NCI-H2196 treated with DMSO at 0.1 percent for 48 hours (cell line): Measurements from ENCODE around the gene PCAT7.
"Not testable (repeated sequence)": the region's sequence is repeated elsewhere in the genome, so short reads cannot be mapped to it uniquely, and the experiment has no call there.

Source experiments
- DNase-seq: peaks from one replicate; lab custom pipeline; 2025; ENCODE audit not compliant: unreplicated experiment; lab: John Stamatoyannopoulos, UW

PCAT7 gene

DNA sequence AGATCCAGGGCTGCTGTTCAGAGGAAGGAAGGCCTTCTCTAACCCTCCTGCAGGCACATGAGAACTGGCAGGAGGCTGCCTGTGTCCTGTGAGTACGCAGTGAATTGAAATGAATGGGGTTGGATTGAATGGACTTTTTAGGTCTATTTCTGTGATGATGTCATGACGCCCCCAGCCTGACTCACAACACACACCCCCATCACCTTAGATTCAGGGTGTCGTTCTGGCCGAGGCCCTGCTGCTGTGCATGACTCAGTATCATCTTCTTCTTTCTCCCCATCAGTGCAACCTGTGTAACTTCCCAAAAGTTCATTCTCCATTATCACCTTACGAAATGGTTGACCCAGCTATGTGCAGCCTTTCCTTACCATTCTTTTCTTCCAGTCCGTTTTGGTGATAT lies 5.4 kb downstream of the PCAT7 start:
- no peak for DNase-seq

DNA sequence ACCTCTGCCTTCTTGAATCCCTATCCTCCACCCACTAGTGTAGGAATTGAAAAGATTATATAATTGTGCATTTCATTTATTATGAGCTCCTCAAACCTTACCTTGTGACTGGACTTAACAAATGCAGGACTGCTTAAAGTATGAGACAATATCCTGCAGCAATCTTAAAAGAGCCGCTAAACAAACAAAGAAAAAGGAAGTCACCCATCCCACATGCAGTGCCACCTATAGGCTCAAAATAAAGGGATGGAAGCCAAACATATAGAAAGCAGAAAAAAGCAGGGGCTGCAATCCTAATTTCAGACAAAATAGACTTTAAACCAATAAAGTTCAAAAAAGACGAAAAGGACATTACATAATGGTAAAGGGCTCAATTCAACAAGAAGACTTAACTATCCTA lies 8.7 kb downstream of the PCAT7 start:
- DNase-seq = no peak

DNA sequence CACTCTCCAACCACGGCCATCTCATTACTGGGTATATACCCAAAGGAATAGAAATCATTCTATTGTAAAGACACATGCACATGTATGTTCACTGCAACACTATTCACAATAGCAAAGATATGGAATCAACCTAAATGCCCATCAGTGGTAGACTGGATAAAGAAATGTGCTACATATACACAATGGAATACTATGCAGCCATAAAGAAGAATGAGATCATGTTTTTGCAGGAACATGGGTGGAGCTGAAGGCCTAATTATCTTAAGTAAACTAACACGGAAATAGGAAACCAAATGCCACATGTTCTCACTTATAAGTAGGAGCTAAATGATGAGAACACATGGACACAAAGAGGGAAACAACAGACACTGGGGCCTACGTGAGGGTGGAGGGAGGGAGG lies 9.4 kb downstream of the PCAT7 start:
- DNase-seq = not testable (repeated sequence)

DNA sequence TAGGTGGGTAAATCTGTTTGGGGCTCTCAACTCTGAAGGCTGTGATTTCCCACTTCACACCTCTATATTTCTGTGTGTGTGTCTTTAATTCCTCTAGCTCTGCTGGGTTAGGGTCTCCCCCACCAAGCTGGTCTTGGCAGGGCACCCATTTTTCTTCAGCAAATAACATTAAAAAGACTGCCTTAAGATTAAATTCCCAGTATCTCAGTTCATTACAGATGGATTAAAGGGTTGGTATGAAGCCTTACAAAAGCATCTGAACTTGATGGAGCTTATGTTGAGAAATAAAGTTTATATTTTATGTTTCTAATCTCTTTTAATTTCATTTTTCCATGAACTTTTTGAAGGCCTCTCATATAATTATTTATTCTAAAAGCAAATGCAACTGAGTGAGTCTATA lies 11.7 kb downstream of the PCAT7 start:
- no peak for DNase-seq

DNA sequence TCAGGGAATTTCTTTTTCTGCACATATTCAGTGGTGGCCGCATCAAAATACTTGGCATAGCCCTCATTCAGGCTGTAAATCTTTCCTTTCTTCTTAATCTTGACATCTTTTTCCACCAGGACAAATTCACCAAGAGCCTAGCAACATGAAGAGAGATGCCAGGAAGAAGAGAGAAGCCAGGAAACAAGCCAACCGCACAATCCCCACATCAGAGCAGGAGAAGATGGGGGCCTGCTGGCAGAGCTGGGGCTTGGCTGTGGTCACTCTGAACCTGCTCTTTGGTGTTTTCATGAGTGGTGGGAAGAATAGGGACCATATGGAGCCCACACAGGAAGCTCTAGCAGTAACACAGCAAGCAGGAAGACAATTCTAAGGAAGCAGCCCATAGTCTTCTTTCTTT lies 12.4 kb downstream of the PCAT7 start:
- DNase-seq = no peak

DNA sequence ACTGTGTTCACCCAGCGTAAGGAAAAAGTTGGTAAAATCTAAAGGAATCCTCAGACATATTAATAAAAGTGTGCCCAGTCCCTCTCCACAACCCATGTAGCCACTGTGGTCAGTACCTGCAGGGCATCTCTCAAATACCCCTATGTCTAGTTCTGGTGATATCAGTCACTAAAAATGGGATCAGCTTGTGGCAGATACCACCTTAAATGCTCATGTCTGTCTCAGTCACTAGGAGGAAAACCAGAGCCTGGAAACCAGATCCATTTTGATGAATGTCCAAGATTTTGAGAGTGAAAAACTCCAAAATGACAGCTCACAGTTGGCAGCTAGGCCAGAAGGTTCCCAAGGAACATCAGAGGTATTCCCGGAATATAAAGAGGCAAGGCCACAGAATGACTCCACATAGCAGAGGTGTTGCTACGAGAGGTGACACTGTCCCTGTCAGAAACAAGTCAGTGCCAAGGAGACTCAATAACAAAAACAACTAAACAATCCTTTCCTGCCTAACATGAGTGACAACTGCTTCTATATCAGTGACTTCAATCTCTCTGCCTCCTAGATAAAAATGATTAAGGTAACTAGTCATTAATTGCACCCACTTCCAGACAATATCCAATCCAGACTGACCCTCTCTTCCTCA lies 13.5 kb downstream of the PCAT7 start:
- DNase-seq = no peak

DNA sequence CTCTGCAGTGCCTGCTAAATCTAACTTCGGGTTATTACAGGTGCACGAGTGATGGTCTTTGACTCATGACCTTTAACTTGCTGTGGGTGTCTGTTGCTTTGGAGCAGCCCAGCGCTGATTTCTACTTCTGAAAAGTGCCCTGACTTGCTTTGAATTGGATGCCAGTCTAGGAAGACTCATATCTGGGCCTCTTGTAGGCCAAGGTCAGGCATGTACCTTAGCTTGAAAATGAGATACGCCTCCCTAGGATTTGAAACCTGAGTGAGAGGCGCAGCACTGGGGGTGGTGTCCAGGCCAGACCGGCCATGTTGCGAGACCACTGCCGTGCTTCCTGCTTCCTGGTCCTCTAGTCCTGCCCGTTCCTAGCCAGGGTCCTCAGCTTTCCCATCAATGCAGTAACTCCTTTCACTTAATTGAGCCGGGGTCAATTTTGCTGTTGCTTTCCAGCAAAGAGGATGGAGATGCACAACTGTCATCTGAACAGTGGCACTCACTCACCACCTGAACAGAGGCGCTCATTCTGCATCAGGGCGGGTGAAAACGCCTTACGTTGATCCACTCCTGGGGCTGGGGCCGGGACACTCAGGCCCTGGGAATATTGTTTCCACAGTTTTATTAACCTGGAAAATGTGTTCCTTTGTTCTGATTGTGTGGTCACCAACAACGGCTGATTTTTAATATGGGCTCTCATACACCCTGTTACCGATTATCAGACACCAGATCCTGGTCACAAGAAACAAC lies 14.3 kb downstream of the PCAT7 start:
- no peak for DNase-seq

DNA sequence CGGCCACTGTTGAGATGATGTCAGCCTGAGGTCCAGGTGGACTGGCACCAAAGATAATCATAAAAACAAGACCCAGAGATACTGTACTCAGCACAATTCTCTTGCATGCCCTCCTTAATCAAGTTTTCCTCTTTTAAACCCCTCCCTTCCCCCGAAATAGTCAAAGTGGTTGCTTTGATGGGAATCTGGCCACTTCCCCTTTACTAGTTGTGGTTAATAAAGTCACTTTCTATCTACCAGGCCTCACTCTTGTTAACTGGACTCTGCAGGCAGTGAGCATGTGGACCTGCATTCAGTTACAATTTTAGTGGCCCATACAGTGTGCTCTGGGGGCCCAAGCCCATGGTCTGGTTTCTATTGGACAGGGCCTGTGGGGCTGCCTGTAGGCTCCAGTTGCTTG lies 21.2 kb downstream of the PCAT7 start:
- no peak for DNase-seq

DNA sequence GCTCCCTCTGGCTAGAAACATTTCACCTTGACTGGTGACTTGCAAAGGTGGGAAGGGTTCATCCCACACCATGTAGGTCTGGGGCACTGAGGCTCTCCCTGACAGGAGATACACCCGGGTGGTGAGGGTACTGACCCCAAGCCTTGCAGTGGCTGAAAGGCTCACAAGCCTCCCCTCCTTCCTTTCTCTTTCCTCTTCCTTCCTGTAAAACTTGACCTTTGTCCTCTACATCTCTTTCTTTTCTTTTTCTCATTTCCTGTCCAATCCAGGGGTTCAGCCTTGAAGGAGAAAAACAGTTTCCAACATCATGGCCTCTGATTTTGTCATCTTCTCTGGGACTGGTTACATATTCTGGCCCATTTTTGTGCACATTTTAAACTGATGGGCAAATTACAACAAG lies 22.2 kb downstream of the PCAT7 start:
- no peak for DNase-seq

DNA sequence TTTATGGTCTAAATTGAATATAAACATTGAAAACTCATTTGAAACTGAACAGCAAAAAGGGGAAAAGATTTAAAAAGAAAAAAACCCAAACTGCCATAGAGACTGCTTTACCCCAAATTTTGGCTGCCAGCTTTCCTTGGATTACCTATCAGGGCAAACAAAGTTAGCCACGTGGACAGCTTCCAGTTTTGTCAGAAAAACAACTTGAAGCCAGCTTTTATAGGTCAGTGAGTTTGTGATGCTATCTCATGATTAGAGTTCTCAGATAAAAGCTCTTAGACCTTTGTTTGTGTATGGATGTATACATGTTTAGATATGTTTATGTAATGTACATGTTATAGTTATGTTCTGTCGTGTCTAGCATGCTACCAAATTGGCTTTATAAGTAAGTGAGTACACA lies 22.7 kb downstream of the PCAT7 start:
- DNase-seq = no peak

DNA sequence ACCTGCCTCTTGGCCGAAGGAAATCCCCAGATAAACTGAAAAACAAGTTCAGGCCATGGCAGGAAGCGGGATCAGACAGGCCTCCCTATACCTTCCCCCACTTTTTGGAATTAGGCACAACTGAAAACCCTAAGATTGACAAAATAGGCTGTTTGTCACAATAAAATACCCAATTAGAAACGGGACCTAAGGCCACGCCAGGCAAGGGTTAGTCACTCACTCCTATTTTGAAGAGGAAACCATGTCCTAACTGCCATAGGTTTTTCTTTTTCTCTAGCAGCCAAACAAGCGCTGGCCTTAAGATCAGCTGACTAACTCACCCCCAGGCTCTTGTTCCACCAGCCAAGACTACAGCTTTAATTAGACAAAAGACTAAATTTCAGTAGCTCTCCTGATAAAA lies 26.8 kb downstream of the PCAT7 start:
- no peak for DNase-seq

DNA sequence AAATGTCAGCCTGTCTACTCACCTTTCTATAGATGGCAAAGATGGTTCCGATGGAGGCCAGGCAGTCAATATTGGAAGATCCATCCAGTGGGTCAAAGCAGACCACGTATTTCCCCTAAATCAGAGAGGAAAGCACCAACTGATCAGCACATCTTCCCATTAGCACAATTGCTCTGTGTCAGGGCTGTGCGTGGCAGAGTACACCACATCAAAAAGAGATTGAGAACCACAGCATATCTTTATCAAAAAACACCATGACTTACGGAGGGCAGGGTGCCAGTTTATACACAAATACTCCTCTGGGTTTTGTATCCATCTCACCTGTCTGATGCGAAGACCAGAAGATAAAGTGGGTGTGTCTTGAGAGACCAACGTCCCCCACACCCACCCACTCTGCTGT lies 29.7 kb downstream of the PCAT7 start:
- DNase-seq = no peak

DNA sequence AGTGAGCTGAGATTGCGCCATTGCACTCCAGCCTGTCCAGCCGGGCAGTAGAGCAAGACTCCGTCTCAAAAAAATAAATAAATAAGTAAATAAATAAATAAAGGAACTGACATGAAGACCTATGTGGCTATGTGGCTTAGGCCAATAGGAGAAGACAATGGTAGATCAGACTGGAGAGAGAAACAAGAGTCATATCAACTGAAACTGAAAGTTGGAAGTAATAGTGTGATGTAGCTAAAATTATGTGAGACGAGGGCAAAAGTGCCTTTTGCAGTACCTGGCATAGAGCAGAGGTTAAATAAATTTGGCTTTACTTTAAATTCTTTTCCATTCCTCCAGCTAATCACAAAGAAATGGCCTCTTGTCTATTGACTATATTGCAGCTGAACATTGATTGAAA lies 31.4 kb downstream of the PCAT7 start:
- no peak for DNase-seq

DNA sequence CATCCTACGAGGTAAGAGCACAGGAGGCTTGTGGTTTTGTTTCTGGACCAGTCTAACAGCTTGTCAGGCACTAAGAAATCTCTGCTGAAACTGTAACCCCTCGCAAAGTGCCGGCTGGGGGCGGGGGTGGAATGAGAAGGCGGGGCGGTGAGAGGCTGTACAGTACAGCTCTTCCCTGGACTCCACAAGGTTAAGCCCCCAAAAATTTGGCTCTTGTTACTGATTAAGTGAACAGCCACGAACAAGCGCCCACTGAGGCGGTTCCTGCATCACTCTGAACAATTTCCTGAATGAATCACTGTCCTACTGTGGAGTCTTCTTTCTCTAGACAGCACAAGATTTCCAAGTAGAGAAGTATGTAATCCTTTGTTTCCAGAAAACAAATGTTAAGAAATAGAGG lies 31.9 kb downstream of the PCAT7 start:
- DNase-seq = no peak

DNA sequence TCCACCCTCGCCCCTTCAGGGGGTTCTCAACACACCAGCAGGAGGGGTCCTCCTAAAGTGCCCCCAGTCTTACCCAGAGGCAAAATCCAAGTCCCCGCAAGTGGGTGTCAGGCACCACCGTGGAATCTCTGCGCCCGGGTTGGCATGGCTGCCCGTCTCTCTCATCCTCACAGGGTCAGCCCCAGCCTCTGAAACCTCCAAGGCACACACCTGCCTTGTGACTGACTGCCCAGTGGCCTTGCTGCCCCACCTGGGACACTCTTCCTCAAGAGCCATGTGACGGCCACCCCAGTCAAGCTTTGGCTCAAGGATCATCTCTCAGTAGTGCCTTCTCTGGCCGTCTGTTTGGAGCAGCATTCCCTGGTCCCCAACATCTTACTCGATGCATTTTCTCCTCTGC lies 33.8 kb downstream of the PCAT7 start:
- DNase-seq = no peak

DNA sequence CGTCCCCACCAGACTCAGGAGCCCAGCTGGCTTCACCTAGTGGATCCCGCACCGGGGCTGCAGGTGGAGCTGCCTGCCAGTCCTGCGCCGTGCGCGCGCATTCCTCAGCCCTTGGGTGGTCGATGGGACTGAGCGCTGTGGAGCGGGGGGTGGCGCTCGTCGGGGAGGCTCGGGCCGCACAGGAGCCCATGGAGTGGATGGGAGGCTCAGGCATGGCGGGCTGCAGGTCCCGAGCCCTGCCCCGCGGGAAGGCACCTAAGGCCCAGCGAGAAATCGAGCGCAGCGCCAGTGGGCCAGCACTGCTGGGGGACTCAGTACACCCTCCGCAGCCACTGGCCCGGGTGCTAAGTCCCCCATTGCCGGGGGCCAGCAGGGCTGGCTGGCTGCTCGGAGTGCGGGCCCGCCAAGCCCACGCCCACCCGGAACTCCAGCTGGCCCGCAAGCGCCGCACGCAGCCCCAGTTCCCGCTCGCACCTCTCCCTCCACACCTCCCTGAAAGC lies 36.2 kb downstream of the PCAT7 start:
- not testable (repeated sequence) for DNase-seq

DNA sequence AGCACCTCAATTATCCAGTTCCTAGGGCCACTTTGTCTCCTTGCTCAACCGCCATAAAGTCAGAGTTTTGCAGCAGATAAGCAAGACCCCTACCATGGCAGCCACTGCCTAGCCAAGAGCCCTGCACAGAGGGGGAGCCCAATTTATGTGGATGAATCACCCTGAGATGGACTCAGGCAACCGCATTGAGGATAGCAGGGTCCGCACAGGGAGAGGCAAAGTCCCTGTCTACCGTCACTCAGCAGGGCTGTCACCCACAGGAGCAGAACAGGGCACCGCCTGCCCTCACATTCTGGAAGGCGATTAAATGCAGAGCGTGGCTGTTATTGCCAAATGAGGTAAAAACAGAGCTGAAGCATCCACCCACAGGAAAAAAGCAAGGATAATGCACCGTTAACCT lies 37.0 kb downstream of the PCAT7 start:
- DNase-seq = no peak

DNA sequence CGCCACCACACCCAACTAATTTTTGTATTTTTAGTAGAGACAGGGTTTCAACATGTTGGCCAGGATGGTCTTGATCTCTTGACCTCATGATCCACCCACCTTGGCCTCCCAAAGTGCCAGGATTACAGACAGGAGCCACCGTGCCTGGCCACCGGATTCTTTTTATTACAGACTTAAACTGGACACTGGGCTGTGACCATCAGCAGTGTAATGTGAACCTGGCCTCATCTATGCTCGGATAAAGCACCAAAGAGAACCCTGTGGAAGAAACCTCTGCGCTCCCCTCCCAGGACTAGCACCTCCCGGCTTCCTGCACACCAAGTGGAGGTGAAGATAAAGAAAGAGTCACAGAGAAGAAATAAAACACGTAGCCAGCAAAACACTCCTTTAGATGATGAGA lies 37.8 kb downstream of the PCAT7 start:
- DNase-seq = not testable (repeated sequence)

DNA sequence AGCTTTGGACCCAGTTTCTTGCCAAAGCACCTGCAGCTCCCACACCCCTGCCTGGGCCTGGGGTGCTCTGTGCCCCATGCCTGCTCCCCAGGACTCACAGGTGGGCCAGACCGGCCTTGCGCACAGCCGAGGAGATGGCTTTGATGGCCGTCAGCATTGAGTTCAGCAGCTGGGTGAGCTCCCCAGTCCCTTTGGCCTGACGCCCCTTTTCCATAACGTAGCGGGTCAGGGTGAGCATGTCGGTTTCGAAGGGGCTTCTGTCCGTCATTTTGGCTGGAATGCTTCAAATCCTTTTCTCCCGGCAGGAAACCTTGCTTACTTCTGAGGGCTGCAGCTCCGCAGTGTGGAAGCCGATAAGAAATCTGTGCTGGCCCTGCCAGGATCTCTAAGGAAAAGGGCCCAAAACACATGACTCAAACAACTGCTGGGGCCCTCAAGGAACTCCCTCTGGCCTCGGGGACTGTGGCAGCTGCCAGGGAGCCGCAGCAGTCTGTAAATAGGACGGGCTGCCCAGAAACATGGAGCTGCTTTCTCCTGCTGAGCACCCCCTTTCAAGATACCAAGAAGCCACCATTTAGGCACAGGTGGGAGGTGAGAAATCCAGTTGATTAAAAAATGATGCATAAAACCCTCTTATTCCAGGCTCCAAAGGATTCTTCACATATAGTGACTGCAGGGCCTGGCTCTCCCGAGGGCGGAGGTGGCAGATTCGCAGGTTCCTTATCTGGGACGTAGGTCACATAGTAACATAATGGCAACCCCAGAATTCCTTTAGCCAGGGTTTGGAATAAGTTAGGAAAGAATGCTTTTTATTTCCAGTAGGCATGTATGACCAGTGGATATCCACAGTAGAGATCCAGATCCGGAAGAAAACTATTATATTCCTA lies 38.8 kb downstream of the PCAT7 start, which contains the start of gene FBP2:
Gene FBP2, minus strand, starts transcription at position 366 of the 887 bp plus-strand sequence. Its CDS starts 98 bp downstream, at position 268.
- no peak for DNase-seq

DNA sequence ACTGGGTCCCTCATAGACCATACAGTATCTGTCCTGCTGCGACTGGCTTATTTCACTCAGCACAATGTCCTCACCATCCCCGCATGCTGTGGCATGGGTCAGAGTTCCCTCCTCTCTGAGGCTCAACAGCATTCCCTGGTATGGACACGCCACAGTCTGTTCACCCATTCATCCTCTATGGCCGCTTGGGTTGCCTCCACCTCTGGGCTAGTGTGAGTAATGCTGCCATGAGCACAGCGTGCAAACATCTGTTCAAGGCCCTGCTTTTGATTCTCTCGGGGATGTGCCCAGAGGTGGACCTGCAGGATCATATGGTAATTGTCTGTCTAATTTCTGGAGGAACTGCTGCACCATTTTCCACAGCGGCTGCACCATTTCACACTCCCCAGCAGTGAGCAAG lies 44.2 kb downstream of the PCAT7 start:
- DNase-seq = no peak

DNA sequence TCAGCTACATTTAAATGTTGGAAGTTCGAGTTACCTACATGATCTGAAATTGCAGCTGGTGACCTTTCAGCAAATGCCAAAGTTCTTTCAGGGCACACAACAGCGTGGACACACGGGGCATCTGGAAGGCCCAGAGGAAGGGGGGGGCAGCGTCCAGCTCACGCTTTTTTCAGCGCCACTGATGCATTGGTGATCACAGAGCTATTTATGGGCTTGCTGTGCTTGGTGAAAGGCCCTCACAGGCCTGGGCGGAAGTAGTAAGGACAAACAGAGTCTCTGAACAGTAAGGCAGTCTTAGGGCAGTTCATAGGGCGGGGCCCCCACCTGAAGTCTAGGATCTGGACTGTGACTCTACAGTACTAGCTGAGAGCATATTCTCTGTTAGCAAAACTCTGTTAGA lies 45.4 kb downstream of the PCAT7 start:
- no peak for DNase-seq

DNA sequence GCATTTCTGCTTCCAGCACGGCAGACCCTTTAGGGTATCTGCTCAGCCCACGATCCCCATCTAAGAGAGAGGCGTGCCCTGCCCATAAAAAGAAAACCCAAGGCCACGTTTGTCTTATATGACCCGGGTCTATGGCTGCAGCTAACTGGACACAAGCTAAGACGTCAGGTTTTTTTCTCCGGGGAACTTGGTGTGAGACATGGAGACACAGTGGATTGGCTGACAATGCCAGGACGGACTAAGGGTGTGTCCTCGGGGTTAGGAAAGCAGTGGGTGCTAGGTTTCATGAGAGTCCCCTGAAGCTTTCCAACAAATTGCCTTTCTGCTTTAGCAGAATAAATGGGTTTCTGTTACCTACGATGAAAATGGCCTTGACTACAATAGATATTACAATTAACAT lies 45.8 kb downstream of the PCAT7 start:
- DNase-seq = no peak
